ENCODE results near the gene RGS10.

RGS10 gene

GRCh38 chr10:119454316-119454715, 88.2 kb downstream of the RGS10 start:
- no peaks in the 10 kb centered on the region for H3K4me1 ChIP-seq (ENCODE audit: control extremely low read depth in 1 of 4, control insufficient read depth in 4 of 4, insufficient read depth in 4 of 4, low read length in 3 of 4)
- no peak overlapping the region for H3K27ac ChIP-seq (ENCODE audit: insufficient read depth in 1 of 2, low read depth in 1 of 2, low read length in 2 of 2, poor library complexity in 1 of 2, severe bottlenecking in 2 of 2)
- ChIA-PET POLR2A (no interaction called here), CTCF (interaction anchor here (1.3 kb wide), 2 partner anchors 9 to 256 kb away, joined by 3 to 6 read pairs; no protein-coding TSS in a partner anchor)
- 95% methylated on average over 9 of the region's 13 CpGs for WGBS (ENCODE audit: insufficient coverage)
- DNase-seq, result no peak
- H3K4me3 ChIP-seq (ENCODE audit: control insufficient read depth in 1 of 7, extremely low read depth in 1 of 7, insufficient read depth in 4 of 7, low read depth in 2 of 7, low read length in 6 of 7), result no peak overlapping the region
- no peaks in the 10 kb centered on the region for H3K9me3 ChIP-seq (ENCODE audit: control extremely low read depth in 1 of 5, control insufficient read depth in 4 of 5, insufficient read depth in 2 of 5, low read depth in 1 of 5, low read length in 4 of 5)
- H3K36me3 ChIP-seq (ENCODE audit: control insufficient read depth in 4 of 4, insufficient read depth in 4 of 4, low read length in 3 of 4), result no peaks in the 10 kb centered on the region
- H3K27me3 ChIP-seq (replicated peaks in 2 of 5; ENCODE audit: control insufficient read depth in 4 of 5, insufficient read depth in 5 of 5, low read length in 4 of 5), result no peaks in the 10 kb centered on the region

GRCh38 chr10:119453313-119453712, 89.2 kb downstream of the RGS10 start:
- WGBS (ENCODE audit: insufficient coverage), result 98% methylated on average over 10 of the region's 11 CpGs
- H3K27ac ChIP-seq (ENCODE audit: insufficient read depth in 1 of 2, low read depth in 1 of 2, low read length in 2 of 2, poor library complexity in 1 of 2, severe bottlenecking in 2 of 2), result no peak overlapping the region
- no peak for DNase-seq
- H3K4me3 ChIP-seq (ENCODE audit: control insufficient read depth in 1 of 7, extremely low read depth in 1 of 7, insufficient read depth in 4 of 7, low read depth in 2 of 7, low read length in 6 of 7), result no peak overlapping the region
- POLR2A ChIA-PET, result no interaction called here
- H3K27me3 ChIP-seq (replicated peaks in 2 of 5; ENCODE audit: control insufficient read depth in 4 of 5, insufficient read depth in 5 of 5, low read length in 4 of 5), result no peaks in the 10 kb centered on the region
- H3K9me3 ChIP-seq (ENCODE audit: control extremely low read depth in 1 of 5, control insufficient read depth in 4 of 5, insufficient read depth in 2 of 5, low read depth in 1 of 5, low read length in 4 of 5), result no peaks in the 10 kb centered on the region
- no peaks in the 10 kb centered on the region for H3K36me3 ChIP-seq (ENCODE audit: control insufficient read depth in 4 of 4, insufficient read depth in 4 of 4, low read length in 3 of 4)
- H3K4me1 ChIP-seq (ENCODE audit: control extremely low read depth in 1 of 4, control insufficient read depth in 4 of 4, insufficient read depth in 4 of 4, low read length in 3 of 4), result no peaks in the 10 kb centered on the region
- CTCF ChIA-PET, result interaction anchor here (0.7 to 1.4 kb wide), 3 partner anchors 11 to 254 kb away, joined by 3 read pairs; no protein-coding TSS in a partner anchor

- CTCF ChIA-PET, result interaction anchor here (1.4 kb wide), 1 partner anchor 15 kb away, joined by 3 read pairs; no protein-coding TSS in a partner anchor
- Histone ChIP-seq H3K9me3 (ENCODE audit: control extremely low read depth in 1 of 5, control insufficient read depth in 4 of 5, insufficient read depth in 2 of 5, low read depth in 1 of 5, low read length in 4 of 5) (no peaks in the 10 kb centered on the region), H3K27me3 (replicated peaks in 2 of 5; ENCODE audit: control insufficient read depth in 4 of 5, insufficient read depth in 5 of 5, low read length in 4 of 5) (no peaks in the 10 kb centered on the region), H3K36me3 (ENCODE audit: control insufficient read depth in 4 of 4, insufficient read depth in 4 of 4, low read length in 3 of 4) (peaks cover 0 to 2% (median 0%) of the 10 kb centered on the region in 4 experiments), H3K27ac (ENCODE audit: insufficient read depth in 1 of 2, low read depth in 1 of 2, low read length in 2 of 2, poor library complexity in 1 of 2, severe bottlenecking in 2 of 2) (no peak overlapping the region), H3K4me1 (ENCODE audit: control extremely low read depth in 1 of 4, control insufficient read depth in 4 of 4, insufficient read depth in 4 of 4, low read length in 3 of 4) (no peaks in the 10 kb centered on the region), H3K4me3 (ENCODE audit: control insufficient read depth in 1 of 7, extremely low read depth in 1 of 7, insufficient read depth in 4 of 7, low read depth in 2 of 7, low read length in 6 of 7) (no peak overlapping the region)
- POLR2A ChIA-PET, result no interaction called here
- DNase-seq, result no peak
- 96% methylated on average over 13 of the region's 14 CpGs for WGBS (ENCODE audit: insufficient coverage)
Observed at GRCh38 chr10:119452396-119452795, 90.1 kb downstream of the RGS10 start.

- Histone ChIP-seq H3K4me3 (ENCODE audit: control insufficient read depth in 1 of 7, extremely low read depth in 1 of 7, insufficient read depth in 4 of 7, low read depth in 2 of 7, low read length in 6 of 7) (no peak overlapping the region), H3K27ac (ENCODE audit: insufficient read depth in 1 of 2, low read depth in 1 of 2, low read length in 2 of 2, poor library complexity in 1 of 2, severe bottlenecking in 2 of 2) (no peak overlapping the region), H3K36me3 (ENCODE audit: control insufficient read depth in 4 of 4, insufficient read depth in 4 of 4, low read length in 3 of 4) (peaks cover 0 to 2% (median 0%) of the 10 kb centered on the region in 4 experiments), H3K27me3 (replicated peaks in 2 of 5; ENCODE audit: control insufficient read depth in 4 of 5, insufficient read depth in 5 of 5, low read length in 4 of 5) (no peaks in the 10 kb centered on the region), H3K4me1 (ENCODE audit: control extremely low read depth in 1 of 4, control insufficient read depth in 4 of 4, insufficient read depth in 4 of 4, low read length in 3 of 4) (no peaks in the 10 kb centered on the region), H3K9me3 (ENCODE audit: control extremely low read depth in 1 of 5, control insufficient read depth in 4 of 5, insufficient read depth in 2 of 5, low read depth in 1 of 5, low read length in 4 of 5) (no peaks in the 10 kb centered on the region)
- no peak for DNase-seq
- WGBS (ENCODE audit: insufficient coverage), result 99% methylated on average over 16 of the region's 16 CpGs
- ChIA-PET CTCF (no interaction called here), POLR2A (no interaction called here)
Observed at GRCh38 chr10:119451300-119451896, 91.1 kb downstream of the RGS10 start.

- no peak for DNase-seq
- Histone ChIP-seq H3K27ac (ENCODE audit: insufficient read depth in 1 of 2, low read depth in 1 of 2, low read length in 2 of 2, poor library complexity in 1 of 2, severe bottlenecking in 2 of 2) (no peak overlapping the region), H3K9me3 (ENCODE audit: control extremely low read depth in 1 of 5, control insufficient read depth in 4 of 5, insufficient read depth in 2 of 5, low read depth in 1 of 5, low read length in 4 of 5) (no peaks in the 10 kb centered on the region), H3K27me3 (replicated peaks in 2 of 5; ENCODE audit: control insufficient read depth in 4 of 5, insufficient read depth in 5 of 5, low read length in 4 of 5) (no peaks in the 10 kb centered on the region), H3K36me3 (ENCODE audit: control insufficient read depth in 4 of 4, insufficient read depth in 4 of 4, low read length in 3 of 4) (peaks cover 0 to 2% (median 0%) of the 10 kb centered on the region in 4 experiments), H3K4me3 (ENCODE audit: control insufficient read depth in 1 of 7, extremely low read depth in 1 of 7, insufficient read depth in 4 of 7, low read depth in 2 of 7, low read length in 6 of 7) (no peak overlapping the region), H3K4me1 (ENCODE audit: control extremely low read depth in 1 of 4, control insufficient read depth in 4 of 4, insufficient read depth in 4 of 4, low read length in 3 of 4) (no peaks in the 10 kb centered on the region)
- CTCF ChIA-PET, result interaction anchor here (7.9 kb wide), 1 partner anchor 249 kb away, joined by 90 read pairs; no protein-coding TSS in a partner anchor
- POLR2A ChIA-PET, result no interaction called here
- 97% methylated on average over 6 of the region's 16 CpGs for WGBS (ENCODE audit: insufficient coverage)
Observed at GRCh38 chr10:119450606-119451299, 91.8 kb downstream of the RGS10 start.

Data from common myeloid progenitor, CD34-positive (primary cell).